Measurements from ENCODE around the gene CCDC28A.

DNA sequence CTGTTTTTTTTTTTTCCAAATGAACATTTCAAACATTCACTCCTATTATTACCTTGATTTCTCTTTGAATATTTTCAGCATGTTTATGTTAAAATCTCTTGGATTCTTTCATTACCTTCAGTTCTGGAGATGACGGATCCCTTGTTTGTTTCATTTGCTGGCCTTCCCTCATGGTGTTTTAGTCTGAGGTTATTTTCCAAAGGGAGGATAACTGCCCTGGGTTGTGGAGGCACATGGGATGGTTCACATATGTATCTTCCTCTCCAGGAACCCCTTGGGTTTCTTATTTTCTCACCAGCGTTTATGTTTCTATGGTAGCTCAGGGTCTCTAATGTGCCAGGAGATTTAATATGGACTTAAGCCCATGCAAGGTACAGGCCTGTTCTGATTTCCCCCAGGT lies 58.6 kb downstream of the CCDC28A start:
- no peak for TF ChIP-seq RAD21 (IDR thresholded peaks at IDR 0.05; ENCODE audit: low read depth)
- no peak for TF ChIP-seq CREB1 (IDR thresholded peaks at IDR 0.05; ENCODE audit: low read depth)
- TF ChIP-seq, protein P1, sequence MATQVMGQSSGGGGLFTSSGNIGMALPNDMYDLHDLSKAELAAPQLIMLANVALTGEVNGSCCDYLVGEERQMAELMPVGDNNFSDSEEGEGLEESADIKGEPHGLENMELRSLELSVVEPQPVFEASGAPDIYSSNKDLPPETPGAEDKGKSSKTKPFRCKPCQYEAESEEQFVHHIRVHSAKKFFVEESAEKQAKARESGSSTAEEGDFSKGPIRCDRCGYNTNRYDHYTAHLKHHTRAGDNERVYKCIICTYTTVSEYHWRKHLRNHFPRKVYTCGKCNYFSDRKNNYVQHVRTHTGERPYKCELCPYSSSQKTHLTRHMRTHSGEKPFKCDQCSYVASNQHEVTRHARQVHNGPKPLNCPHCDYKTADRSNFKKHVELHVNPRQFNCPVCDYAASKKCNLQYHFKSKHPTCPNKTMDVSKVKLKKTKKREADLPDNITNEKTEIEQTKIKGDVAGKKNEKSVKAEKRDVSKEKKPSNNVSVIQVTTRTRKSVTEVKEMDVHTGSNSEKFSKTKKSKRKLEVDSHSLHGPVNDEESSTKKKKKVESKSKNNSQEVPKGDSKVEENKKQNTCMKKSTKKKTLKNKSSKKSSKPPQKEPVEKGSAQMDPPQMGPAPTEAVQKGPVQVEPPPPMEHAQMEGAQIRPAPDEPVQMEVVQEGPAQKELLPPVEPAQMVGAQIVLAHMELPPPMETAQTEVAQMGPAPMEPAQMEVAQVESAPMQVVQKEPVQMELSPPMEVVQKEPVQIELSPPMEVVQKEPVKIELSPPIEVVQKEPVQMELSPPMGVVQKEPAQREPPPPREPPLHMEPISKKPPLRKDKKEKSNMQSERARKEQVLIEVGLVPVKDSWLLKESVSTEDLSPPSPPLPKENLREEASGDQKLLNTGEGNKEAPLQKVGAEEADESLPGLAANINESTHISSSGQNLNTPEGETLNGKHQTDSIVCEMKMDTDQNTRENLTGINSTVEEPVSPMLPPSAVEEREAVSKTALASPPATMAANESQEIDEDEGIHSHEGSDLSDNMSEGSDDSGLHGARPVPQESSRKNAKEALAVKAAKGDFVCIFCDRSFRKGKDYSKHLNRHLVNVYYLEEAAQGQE (IDR thresholded peaks at IDR 0.05; ENCODE audit: low read depth), result no peak
- TF ChIP-seq EP300 (IDR thresholded peaks at IDR 0.05; ENCODE audit: borderline replicate concordance), result no peak
- no peak for TF ChIP-seq TEAD4 (IDR thresholded peaks at IDR 0.05)
- no peak for TF ChIP-seq YY1 (IDR thresholded peaks at IDR 0.05; ENCODE audit: low read depth)
